GM23338 (cell line): ENCODE measurements around the gene CER1. TPM values are rescaled to one million over a fixed set of nuclear protein-coding genes. Genes with fewer than 3 reads are reported as not detected.

Experiments used
- ATAC-seq: fragments of 200-7000 bp; cut with Tn5 transposase; 3 replicates; pipeline ENCODE4 v1.9.1; 2020
- DNase-seq: peaks from one replicate; pipeline ENCODE4 v3.0.0-alpha.2; 2015; ENCODE audit warnings: low spot score
- H2AFZ ChIP-seq: fragments of 200-600 bp; sonication (generic); 2 replicates; pipeline ENCODE4 v1.8.0; 2016; ENCODE audit warnings: antibody characterized with exemption, mild to moderate bottlenecking, moderate library complexity
- H3F3A ChIP-seq: fragments of 200-600 bp; sonication (generic); replicated peaks from 2 replicates; pipeline ENCODE4 v1.8.0; 2017; ENCODE audit warnings: antibody characterized with exemption, mixed run types, low read depth
- H3K27ac ChIP-seq: fragments of 200-600 bp; sonication (generic); 2 replicates; pipeline ENCODE4 v1.6.1; 2016; ENCODE audit warnings: low read depth
- H3K27me3 ChIP-seq: fragments of 200-600 bp; sonication (generic); 2 replicates; pipeline ENCODE4 v1.8.0; 2016; ENCODE audit warnings: mild to moderate bottlenecking, mixed run types, moderate library complexity; ENCODE audit not compliant: insufficient read depth
- H3K36me3 ChIP-seq: fragments of 200-600 bp; sonication (generic); 2 replicates; pipeline ENCODE4 v1.8.0; 2016; ENCODE audit warnings: mild to moderate bottlenecking; ENCODE audit not compliant: insufficient read depth
- H3K4me1 ChIP-seq: fragments of 200-600 bp; sonication (generic); 2 replicates; pipeline ENCODE4 v1.8.0; 2016; ENCODE audit warnings: mild to moderate bottlenecking, moderate library complexity; ENCODE audit not compliant: insufficient read depth
- H3K4me2 ChIP-seq: fragments of 200-600 bp; sonication (generic); 2 replicates; pipeline ENCODE4 v1.7.1; 2017; ENCODE audit warnings: mixed run types
- H3K4me3 ChIP-seq: fragments of 200-600 bp; sonication (generic); 2 replicates; pipeline ENCODE4 v1.6.1; 2016; ENCODE audit warnings: mixed run types
- H3K79me2 ChIP-seq: fragments of 200-600 bp; sonication (generic); replicated peaks from 2 replicates; pipeline ENCODE4 v1.8.0; 2017; ENCODE audit warnings: mild to moderate bottlenecking; ENCODE audit not compliant: insufficient read depth
- H3K9me2 ChIP-seq: fragments of 200-600 bp; sonication (generic); 2 replicates; pipeline ENCODE4 v1.8.0; 2017; ENCODE audit not compliant: insufficient read depth
- H4K20me1 ChIP-seq: fragments of 200-600 bp; sonication (generic); replicated peaks from 2 replicates; pipeline ENCODE4 v1.8.0; 2017; ENCODE audit warnings: mild to moderate bottlenecking; ENCODE audit not compliant: insufficient read depth
- H3K27ac Mint-ChIP-seq: 2 replicates; pipeline ENCODE4 v1.8.0; 2020; ENCODE audit warnings: inconsistent platforms, mild to moderate bottlenecking, moderate library complexity, mixed read lengths
- H3K27me3 Mint-ChIP-seq: 3 replicates; pipeline ENCODE4 v1.8.0; 2022; ENCODE audit warnings: low read depth, mild to moderate bottlenecking, moderate library complexity, mixed read lengths, inconsistent platforms; ENCODE audit not compliant: insufficient read depth, poor library complexity
- H3K36me3 Mint-ChIP-seq: 3 replicates; pipeline ENCODE4 v1.8.0; 2021; ENCODE audit warnings: low read depth, mild to moderate bottlenecking, inconsistent platforms, moderate library complexity, mixed read lengths
- H3K4me1 Mint-ChIP-seq: 3 replicates; pipeline ENCODE4 v1.8.0; 2020; ENCODE audit warnings: mild to moderate bottlenecking, inconsistent platforms, mixed read lengths
- H3K4me3 Mint-ChIP-seq: 3 replicates; pipeline ENCODE4 v1.8.0; 2021; ENCODE audit warnings: moderate library complexity, mild to moderate bottlenecking, inconsistent platforms, mixed read lengths
- H3K9me3 Mint-ChIP-seq: 3 replicates; pipeline ENCODE4 v1.8.0; 2020; ENCODE audit warnings: moderate library complexity, mild to moderate bottlenecking, inconsistent platforms, mixed read lengths
- JUNB ChIP-seq: IDR thresholded peaks from one replicate; pipeline ENCODE4 v1.6.1; 2016; ENCODE audit warnings: antibody characterized with exemption; ENCODE audit not compliant: unreplicated experiment
- NANOG ChIP-seq: IDR thresholded peaks from 2 replicates; pipeline ENCODE4 v1.6.1; 2016; ENCODE audit warnings: antibody characterized with exemption, borderline replicate concordance
- POLR2AphosphoS5 ChIP-seq: IDR thresholded peaks from 2 replicates; pipeline ENCODE4 v1.6.1; 2016; ENCODE audit warnings: antibody characterized with exemption, low read depth
- REST ChIP-seq: IDR thresholded peaks from one replicate; pipeline ENCODE4 v1.6.1; 2018; ENCODE audit warnings: antibody characterized with exemption; ENCODE audit not compliant: unreplicated experiment
- ZNF331 ChIP-seq: fragments of 250-450 bp; sonication (Bioruptor Pico); IDR thresholded peaks from 2 replicates; pipeline ENCODE4 v1.5.0; 2020; ENCODE audit warnings: low read depth, mild to moderate bottlenecking, moderate library complexity
- ZNF462 ChIP-seq: fragments of 250-450 bp; sonication (Bioruptor Pico); IDR thresholded peaks from 2 replicates; pipeline ENCODE4 v1.5.0; 2020; ENCODE audit warnings: mild to moderate bottlenecking, moderate library complexity
- polyA plus RNA-seq: library from polyadenylated mRNA; unstranded; fragments of >200 nt; fragmentation: Nextera tagmentation; extraction: Ambion mirVana; gene quantifications from 2 replicates; pipeline ENCODE4 v1.2.1, GENCODE V29; 2016
- total RNA-seq: library from RNA; depleted of rRNA; stranded (reverse); fragments of >200 nt; shearing (Covaris generic); gene quantifications from 2 replicates; pipeline ENCODE4 v1.2.3, GENCODE V29; 2014
- TF ChIP-seq, protein P1 (sequence below): IDR thresholded peaks from 2 replicates; pipeline ENCODE4 v1.6.1; 2016; ENCODE audit warnings: antibody characterized with exemption
- TF ChIP-seq, protein P2 (sequence below), 2 experiments: fragments of 200-600 bp in 1 of 2; sonication (generic) in 1 of 2; conservative IDR thresholded peaks; 2 replicates each; pipeline versions ENCODE4 v1.5.1 to v1.6.1; 2016 to 2017; ENCODE audit warnings: antibody characterized with exemption in 2 of 2, low read depth in 2 of 2, mild to moderate bottlenecking in 2 of 2, moderate library complexity in 1 of 2

The CER1 gene
- total and polyA plus RNA-seq, 2 experiments from 2014 or later, result 0.73 to 4.4 TPM

- TF ChIP-seq, protein P1, sequence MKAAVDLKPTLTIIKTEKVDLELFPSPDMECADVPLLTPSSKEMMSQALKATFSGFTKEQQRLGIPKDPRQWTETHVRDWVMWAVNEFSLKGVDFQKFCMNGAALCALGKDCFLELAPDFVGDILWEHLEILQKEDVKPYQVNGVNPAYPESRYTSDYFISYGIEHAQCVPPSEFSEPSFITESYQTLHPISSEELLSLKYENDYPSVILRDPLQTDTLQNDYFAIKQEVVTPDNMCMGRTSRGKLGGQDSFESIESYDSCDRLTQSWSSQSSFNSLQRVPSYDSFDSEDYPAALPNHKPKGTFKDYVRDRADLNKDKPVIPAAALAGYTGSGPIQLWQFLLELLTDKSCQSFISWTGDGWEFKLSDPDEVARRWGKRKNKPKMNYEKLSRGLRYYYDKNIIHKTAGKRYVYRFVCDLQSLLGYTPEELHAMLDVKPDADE, result no peak
- no peak for TF ChIP-seq JUNB
- TF ChIP-seq POLR2AphosphoS5, result no peak
- TF ChIP-seq ZNF331 (CRISPR knock-in tag), result no peak
- TF ChIP-seq, protein P2, sequence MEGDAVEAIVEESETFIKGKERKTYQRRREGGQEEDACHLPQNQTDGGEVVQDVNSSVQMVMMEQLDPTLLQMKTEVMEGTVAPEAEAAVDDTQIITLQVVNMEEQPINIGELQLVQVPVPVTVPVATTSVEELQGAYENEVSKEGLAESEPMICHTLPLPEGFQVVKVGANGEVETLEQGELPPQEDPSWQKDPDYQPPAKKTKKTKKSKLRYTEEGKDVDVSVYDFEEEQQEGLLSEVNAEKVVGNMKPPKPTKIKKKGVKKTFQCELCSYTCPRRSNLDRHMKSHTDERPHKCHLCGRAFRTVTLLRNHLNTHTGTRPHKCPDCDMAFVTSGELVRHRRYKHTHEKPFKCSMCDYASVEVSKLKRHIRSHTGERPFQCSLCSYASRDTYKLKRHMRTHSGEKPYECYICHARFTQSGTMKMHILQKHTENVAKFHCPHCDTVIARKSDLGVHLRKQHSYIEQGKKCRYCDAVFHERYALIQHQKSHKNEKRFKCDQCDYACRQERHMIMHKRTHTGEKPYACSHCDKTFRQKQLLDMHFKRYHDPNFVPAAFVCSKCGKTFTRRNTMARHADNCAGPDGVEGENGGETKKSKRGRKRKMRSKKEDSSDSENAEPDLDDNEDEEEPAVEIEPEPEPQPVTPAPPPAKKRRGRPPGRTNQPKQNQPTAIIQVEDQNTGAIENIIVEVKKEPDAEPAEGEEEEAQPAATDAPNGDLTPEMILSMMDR (conservative IDR thresholded peaks at IDR 0.05; ENCODE audit: low read depth in 2 of 2), result no peak
- no peak for TF ChIP-seq REST
Measured at GRCh38 chr9:14746626-14747025, 24.1 kb upstream of the CER1 start (continued).

DNA sequence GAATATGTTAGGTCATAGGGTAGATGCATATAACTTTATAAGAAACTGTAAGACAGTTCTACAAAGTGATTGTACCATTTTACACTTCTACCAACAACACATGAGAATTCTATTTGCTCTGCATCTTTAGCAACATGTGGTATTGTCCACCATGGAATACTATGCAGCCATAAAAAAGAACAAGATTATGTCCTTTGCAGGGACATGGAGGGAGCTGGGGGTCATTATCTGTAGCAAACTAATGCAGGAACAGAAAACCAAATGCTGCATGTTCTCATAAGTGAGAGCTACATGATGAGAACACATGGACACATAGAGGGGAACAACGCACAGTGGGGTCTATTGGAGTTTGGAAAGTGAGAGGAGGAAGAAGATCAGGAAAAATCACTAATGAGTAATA lies 22.2 kb upstream of the CER1 start:
- H3K27me3 Mint-ChIP-seq, result peaks cover 2% of the 10 kb centered on the region
- Histone ChIP-seq H3K4me2 (no peak overlapping the region), H2AFZ (no peak overlapping the region), H3K4me1 (peaks cover 5% of the 10 kb centered on the region; the same call in 1 of the 2 replicates), H4K20me1 (no peaks in the 10 kb centered on the region), H3K9me2 (no peaks in the 10 kb centered on the region), H3K4me3 (no peak overlapping the region), H3K36me3 (no peaks in the 10 kb centered on the region), H3K27ac (no peak overlapping the region), H3K27me3 (no peaks in the 10 kb centered on the region), H3F3A (no peaks in the 10 kb centered on the region), H3K79me2 (no peaks in the 10 kb centered on the region)
- no peak overlapping the region for H3K4me3 Mint-ChIP-seq
- ATAC-seq (no peak), DNase-seq (no peak)
- no peaks in the 10 kb centered on the region for H3K36me3 Mint-ChIP-seq
- no peak overlapping the region for H3K27ac Mint-ChIP-seq
- no peaks in the 10 kb centered on the region; the same call in 2 of the 3 replicates for H3K9me3 Mint-ChIP-seq
- peaks cover 12% of the 10 kb centered on the region for H3K4me1 Mint-ChIP-seq
- TF ChIP-seq ZNF462 (CRISPR knock-in tag), result no peak
- TF ChIP-seq, protein P1, result no peak
- no peak for TF ChIP-seq JUNB
- TF ChIP-seq NANOG, result no peak
- TF ChIP-seq, protein P2 (conservative IDR thresholded peaks at IDR 0.05; ENCODE audit: low read depth in 2 of 2), result no peak
